ENCODE measurements around the gene TIMM17A. TPM values are rescaled to one million over a fixed set of nuclear protein-coding genes. Genes with fewer than 3 reads are reported as not detected.

Gene TIMM17A
- total RNA-seq, 1 donor from 2014 or later, result 50.4 TPM

- Mint-ChIP-seq H3K36me3 (ENCODE audit: low read depth) (no peaks in the 10 kb centered on the region), H3K27me3 (peaks cover 42% of the 10 kb centered on the region), H3K9me3 (no peaks in the 10 kb centered on the region), H3K27ac (no peak overlapping the region), H3K4me3 (peak overlapping the region; percentile 68), H3K4me1 (peaks cover 11% of the 10 kb centered on the region)
- intact Hi-C loops (cut with micrococcal nuclease), result no loop called here
- TF ChIP-seq CTCF (IDR thresholded peaks at IDR 0.05), result no peak
- ChIA-PET POLR2A (interaction anchor here (1.1 to 1.5 kb wide), 2 partner anchors 9 to 36 kb away, joined by 3 to 7 read pairs; partner anchors contain the start of gene TIMM17A), CTCF (interaction anchor here (1.6 kb wide), 1 partner anchor 49 kb away, joined by 4 read pairs; no protein-coding TSS in a partner anchor)
- DNase-seq, result no peak
- ATAC-seq (ENCODE audit: low read depth), result no peak
These were observed 9.5 kb upstream of the TIMM17A start for GRCh38 chr1:201945863-201946223.

GRCh38 chr1:201946224-201946908 lies 8.9 kb upstream of the TIMM17A start, which contains the start of gene LMOD1:
TSS of gene LMOD1 (minus strand) at chr1:201946548. CDS start at chr1:201946340, 208 bp downstream.
- ChIA-PET CTCF (no interaction called here), POLR2A (interaction anchor here (1.1 to 1.5 kb wide), 2 partner anchors 9 to 35 kb away, joined by 3 to 7 read pairs; partner anchors contain the start of gene TIMM17A)
- DNase-seq, result no peak
- Mint-ChIP-seq H3K36me3 (ENCODE audit: low read depth) (no peaks in the 10 kb centered on the region), H3K9me3 (no peaks in the 10 kb centered on the region), H3K27ac (no peak within 1 kb of the TSS), H3K27me3 (peaks cover 42% of the 10 kb centered on the region), H3K4me3 (peak within 1 kb of the TSS; percentile 68), H3K4me1 (peaks cover 11% of the 10 kb centered on the region)
- intact Hi-C loops (cut with micrococcal nuclease), result no loop called here
- peak; percentile 40 for ATAC-seq (ENCODE audit: low read depth)
- no peak for TF ChIP-seq CTCF (IDR thresholded peaks at IDR 0.05)

GRCh38 chr1:201947697-201948008 lies 7.7 kb upstream of the TIMM17A start:
- no peaks in the 10 kb centered on the region for H3K36me3 Mint-ChIP-seq (ENCODE audit: low read depth)
- no peak overlapping the region for H3K4me3 Mint-ChIP-seq
- intact Hi-C loops (cut with micrococcal nuclease), result no loop called here
- TF ChIP-seq CTCF (IDR thresholded peaks at IDR 0.05), result no peak
- H3K4me1 Mint-ChIP-seq, result peaks cover 11% of the 10 kb centered on the region
- ATAC-seq (ENCODE audit: low read depth) (no peak), DNase-seq (no peak)
- H3K9me3 Mint-ChIP-seq, result no peaks in the 10 kb centered on the region
- CTCF ChIA-PET, result no interaction called here
- peaks cover 38% of the 10 kb centered on the region for H3K27me3 Mint-ChIP-seq
- POLR2A ChIA-PET, result no interaction called here
- no peak overlapping the region for H3K27ac Mint-ChIP-seq

GRCh38 chr1:201949491-201949890 lies 5.8 kb upstream of the TIMM17A start:
- ChIA-PET CTCF (no interaction called here), POLR2A (no interaction called here)
- H3K9me3 Mint-ChIP-seq, result no peaks in the 10 kb centered on the region
- H3K4me3 Mint-ChIP-seq, result no peak overlapping the region
- peaks cover 32% of the 10 kb centered on the region for H3K27me3 Mint-ChIP-seq
- ATAC-seq (ENCODE audit: low read depth) (no peak), DNase-seq (no peak)
- TF ChIP-seq CTCF (IDR thresholded peaks at IDR 0.05), result no peak
- H3K27ac Mint-ChIP-seq, result no peak overlapping the region
- peaks cover 15% of the 10 kb centered on the region for H3K4me1 Mint-ChIP-seq
- intact Hi-C loops (cut with micrococcal nuclease), result no loop called here
- H3K36me3 Mint-ChIP-seq (ENCODE audit: low read depth), result no peaks in the 10 kb centered on the region

GRCh38 chr1:201954263-201955008 lies 867 bp upstream of the TIMM17A start:
- DNase-seq, result peak; percentile 21
- ChIA-PET POLR2A (interaction anchor here (0.6 to 2.3 kb wide), 12 partner anchors 8 to 1526 kb away, joined by 3 to 16 read pairs (median 6); partner anchors contain the start of genes LMOD1, PTPN7 and RNPEP), CTCF (interaction anchor here (1.3 kb wide), 1 partner anchor 45 kb away, joined by 3 read pairs; no protein-coding TSS in a partner anchor)
- no peak for ATAC-seq (ENCODE audit: low read depth)
- peak overlapping the region; percentile 97 for H3K27ac Mint-ChIP-seq
- no peaks in the 10 kb centered on the region for H3K27me3 Mint-ChIP-seq
- H3K9me3 Mint-ChIP-seq, result no peaks in the 10 kb centered on the region
- TF ChIP-seq CTCF (IDR thresholded peaks at IDR 0.05), result no peak
- peaks cover 35% of the 10 kb centered on the region for H3K36me3 Mint-ChIP-seq (ENCODE audit: low read depth)
- H3K4me1 Mint-ChIP-seq, result peaks cover 26% of the 10 kb centered on the region
- H3K4me3 Mint-ChIP-seq, result peak overlapping the region; percentile 98
- intact Hi-C loops (cut with micrococcal nuclease), result loop anchor here (1.0 to 5.0 kb wide), 3 partner anchors 29 to 125 kb away; partner anchors contain the start of gene IPO9

Measured in activated B cell treated with CpG ODN at 0.5 μM for 24 hours (primary cell).